Brain pericyte (primary cell): ENCODE measurements around the gene ITGA6.

ENCODE experiments used
- DNase-seq: peaks from one replicate; pipeline ENCODE4 v3.0.0-alpha.2; 2012; ENCODE audit warnings: low read depth, low spot score

Gene ITGA6

GRCh38 chr2:172440795-172441194 lies 13.4 kb downstream of the ITGA6 start:
- no peak for DNase-seq

GRCh38 chr2:172442072-172442895 lies 14.9 kb downstream of the ITGA6 start:
- no peak for DNase-seq

- no peak for DNase-seq
Measured at GRCh38 chr2:172445851-172446250, 18.5 kb downstream of the ITGA6 start.

GRCh38 chr2:172446474-172447063 lies 19.2 kb downstream of the ITGA6 start:
- no peak for DNase-seq

- DNase-seq = no peak
Measured at GRCh38 chr2:172447811-172448493, 20.6 kb downstream of the ITGA6 start.

- no peak for DNase-seq
Measured at GRCh38 chr2:172448544-172449267, 21.3 kb downstream of the ITGA6 start.

GRCh38 chr2:172449911-172450550 lies 22.6 kb downstream of the ITGA6 start:
- DNase-seq = no peak

GRCh38 chr2:172451923-172452322 lies 24.5 kb downstream of the ITGA6 start:
- no peak for DNase-seq

GRCh38 chr2:172452845-172453244 lies 25.5 kb downstream of the ITGA6 start:
- no peak for DNase-seq

- DNase-seq = no peak
Measured at GRCh38 chr2:172454404-172455120, 27.2 kb downstream of the ITGA6 start.

- DNase-seq = no peak
Measured at GRCh38 chr2:172455121-172455515, 27.7 kb downstream of the ITGA6 start.

- DNase-seq = no peak
Measured at GRCh38 chr2:172456002-172456401, 28.6 kb downstream of the ITGA6 start.

- DNase-seq = no peak
Measured at GRCh38 chr2:172457536-172457935, 30.1 kb downstream of the ITGA6 start.

GRCh38 chr2:172458561-172459124 lies 31.3 kb downstream of the ITGA6 start:
- DNase-seq = no peak

GRCh38 chr2:172460780-172461201 lies 33.4 kb downstream of the ITGA6 start:
- DNase-seq = no peak

GRCh38 chr2:172461591-172462372 lies 34.4 kb downstream of the ITGA6 start:
- no peak for DNase-seq

- no peak for DNase-seq
Measured at GRCh38 chr2:172462373-172462848, 35.0 kb downstream of the ITGA6 start.

GRCh38 chr2:172462849-172463381 lies 35.5 kb downstream of the ITGA6 start:
- no peak for DNase-seq

GRCh38 chr2:172464400-172465129 lies 37.2 kb downstream of the ITGA6 start:
- no peak for DNase-seq
